A204.1 (cell line): Measurements from ENCODE around the gene TET2.
"Not testable (repeated sequence)": the region's sequence is repeated elsewhere in the genome, so short reads cannot be mapped to it uniquely, and the experiment has no call there.

Experiments
- FAIRE-seq: peaks from 2 replicates; lab custom pipeline; 2012; peaks lifted over from hg19 to GRCh38; lab: Jason Lieb, UNC

Gene TET2

GRCh38 chr4:105291925-105292324, 145.2 kb downstream of the TET2 start:
- FAIRE-seq, result no peak

DNA sequence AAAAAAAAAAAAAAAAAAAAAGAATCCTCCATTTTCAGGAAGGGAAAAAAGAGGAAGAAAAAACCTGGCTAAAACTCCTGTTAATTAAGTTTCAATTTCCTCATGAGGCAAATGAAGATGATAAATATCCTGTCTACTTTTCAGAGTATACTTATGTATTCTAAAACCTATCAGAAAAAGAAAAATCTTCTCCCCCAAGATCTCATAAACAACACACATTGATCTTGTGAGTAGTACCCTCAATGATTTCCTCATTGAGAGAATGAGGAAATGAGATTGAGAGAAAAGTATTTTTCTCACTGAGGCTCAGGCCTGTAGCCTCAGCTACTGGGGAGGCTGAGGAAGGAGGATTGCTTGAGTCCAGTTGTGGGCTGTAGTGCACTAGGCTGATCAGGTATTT, 146.7 kb downstream of the TET2 start:
- no peak for FAIRE-seq

DNA sequence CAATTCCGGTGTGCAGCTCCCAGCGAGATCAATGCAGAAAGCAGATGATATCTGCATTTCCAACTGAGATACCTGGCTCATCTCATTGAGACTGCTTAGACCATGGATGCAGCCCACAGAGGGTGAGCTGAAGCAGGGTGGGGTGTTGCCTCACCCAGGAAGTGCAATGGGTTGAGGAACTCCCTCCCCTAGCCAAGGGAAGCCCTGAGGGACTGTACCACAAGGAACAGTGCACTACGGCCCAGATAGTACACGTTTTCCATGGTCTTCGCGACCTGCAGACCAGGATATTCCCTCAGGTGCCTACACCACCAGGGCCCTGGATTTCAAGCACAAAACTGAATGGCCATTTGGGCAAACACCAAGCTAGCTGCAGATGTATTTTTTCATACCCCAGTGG, 150.0 kb downstream of the TET2 start:
- no peak for FAIRE-seq

- FAIRE-seq, result not testable (repeated sequence)
These were observed 152.4 kb downstream of the TET2 start for GRCh38 chr4:105299027-105299426.

GRCh38 chr4:105304085-105304484, 157.4 kb downstream of the TET2 start:
- FAIRE-seq, result no peak

- FAIRE-seq, result no peak
These were observed 158.6 kb downstream of the TET2 start for GRCh38 chr4:105305019-105305836.

GRCh38 chr4:105306158-105306781, 159.6 kb downstream of the TET2 start:
- no peak for FAIRE-seq

- FAIRE-seq, result no peak
These were observed 160.1 kb downstream of the TET2 start for GRCh38 chr4:105306820-105307219.

DNA sequence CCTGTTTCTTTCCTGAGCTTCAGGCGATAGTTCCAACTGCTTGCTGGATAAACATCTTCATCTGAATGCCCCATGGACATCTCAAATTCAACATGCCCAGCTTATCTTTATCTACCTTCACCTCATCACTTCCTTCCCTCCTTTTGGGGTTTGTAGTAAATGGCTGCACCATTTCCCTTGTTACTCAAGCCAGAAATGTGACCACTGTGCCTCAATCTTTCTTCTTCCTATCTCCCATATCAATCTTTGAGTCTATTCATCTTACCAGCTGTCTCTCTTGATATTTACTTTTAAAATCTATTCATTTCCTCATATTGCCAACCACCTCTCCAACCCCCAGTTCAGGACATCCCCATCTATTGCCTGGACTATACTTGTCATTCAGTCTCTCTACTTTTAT, 171.8 kb downstream of the TET2 start:
- no peak for FAIRE-seq

DNA sequence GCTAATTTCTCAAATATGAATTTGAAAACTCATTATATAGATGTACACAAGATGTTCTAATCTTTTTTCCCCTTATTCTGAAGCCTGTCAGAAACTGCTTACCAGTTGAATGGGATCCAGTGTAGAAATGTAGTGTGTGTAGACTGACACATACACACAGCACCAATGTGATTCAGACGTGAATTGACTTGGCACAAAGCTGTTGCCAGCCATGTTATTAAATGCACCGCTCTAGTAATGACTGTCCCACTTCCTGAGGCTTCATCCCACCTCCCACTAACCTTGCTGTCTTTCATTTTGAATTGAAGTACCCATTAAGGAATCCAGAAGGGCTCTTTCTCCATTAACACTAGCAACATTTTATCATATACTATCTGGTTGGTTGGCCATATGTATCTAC, 180.5 kb downstream of the TET2 start:
- FAIRE-seq, result no peak

DNA sequence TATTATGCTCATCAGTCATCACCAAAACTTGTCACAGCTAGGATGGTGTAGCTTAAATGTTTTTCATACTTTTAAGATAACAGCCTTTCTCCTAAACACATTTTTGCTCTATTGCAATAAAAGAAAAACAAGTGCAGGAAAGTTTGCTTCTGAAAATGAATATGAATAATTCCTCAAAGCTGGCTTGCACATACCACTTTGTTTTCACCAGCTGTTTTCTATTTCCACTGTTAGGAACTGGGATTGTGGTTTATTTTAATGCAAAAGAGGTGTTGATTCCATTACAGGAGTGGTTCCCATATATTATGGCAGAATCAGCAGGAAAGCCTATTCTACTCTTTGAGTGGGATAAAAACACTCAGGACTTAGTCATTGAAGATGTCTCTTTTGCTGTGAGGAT, 181.3 kb downstream of the TET2 start:
- no peak for FAIRE-seq

GRCh38 chr4:105329081-105329480, 182.4 kb downstream of the TET2 start:
- no peak for FAIRE-seq
